K562 (cell line): Measurements from ENCODE around the gene NELL1. TPM values are rescaled to one million over a fixed set of nuclear protein-coding genes. Genes with fewer than 3 reads are reported as not detected.

Source experiments
- ATAC-seq: fragments of 200-7000 bp; cut with Tn5 transposase; 3 replicates; pipeline ENCODE4 v1.9.1; 2020; ENCODE audit warnings: moderate library complexity
- BruUV-seq: library from RNA; stranded (reverse); fragments of 400-500 nt; replicated peaks from 2 replicates; lab custom pipeline; 2021; lab: Mats Ljungman, UMichigan
- CTCF ChIA-PET: fragments of 300-600 bp; formaldehyde crosslinking; extraction: SDS; loops from one replicate; lab custom pipeline; 2021; ENCODE audit warnings: low intra/inter-chr PET ratio; lab: Yijun Ruan, JAX
- POLR2A ChIA-PET: fragments of 300-600, 350-650 bp; sonication (Branson Sonifier 250); formaldehyde crosslinking; extraction: SDS; loops from one replicate; lab custom pipeline; 2021; ENCODE audit warnings: antibody characterized with exemption, inconsistent platforms; lab: Yijun Ruan, JAX
- DNase-seq, 4 experiments: peaks; one replicate each; pipeline versions ENCODE4 v3.0.0 to v3.0.0-alpha.2; 2011 to 2018; ENCODE audit warnings: low spot score in 3 of 4, mixed read lengths in 3 of 4; ENCODE audit errors: extremely low read depth in 1 of 4
- FAIRE-seq: peaks from 2 replicates; lab custom pipeline; 2011; peaks lifted over from hg19 to GRCh38; lab: Jason Lieb, UNC
- H2AFZ ChIP-seq: 2 replicates; pipeline ENCODE4 v1.6.0; 2011; ENCODE audit warnings: low read depth, low read length, control low read depth, inconsistent platforms
- H3K27ac ChIP-seq: fragments of 200-600 bp; 3 replicates; pipeline ENCODE4 v1.8.0; 2011; ENCODE audit warnings: low read depth, mild to moderate bottlenecking, control low read depth, inconsistent platforms, low read length, moderate library complexity, mixed read lengths; ENCODE audit errors: extremely low read depth
- H3K27me3 ChIP-seq, 2 experiments: fragments of 300-600 bp in 1 of 2; 2 replicates in 1 of 2; 3 replicates in 1 of 2; pipeline versions ENCODE4 v1.6.0 to v1.8.0; 2011; ENCODE audit warnings: inconsistent platforms in 2 of 2, low read length in 2 of 2, mild to moderate bottlenecking in 1 of 2, mixed read lengths in 1 of 2, moderate library complexity in 1 of 2; ENCODE audit not compliant: control insufficient read depth in 2 of 2, insufficient read depth in 2 of 2
- H3K36me3 ChIP-seq: fragments of 300-600 bp; 3 replicates; pipeline ENCODE4 v1.8.0; 2011; ENCODE audit warnings: mild to moderate bottlenecking, low read length, inconsistent platforms; ENCODE audit not compliant: control insufficient read depth, insufficient read depth
- H3K4me1 ChIP-seq, 2 experiments: fragments of 200-600 bp in 1 of 2; replicated peaks in 1 of 2; 2 replicates in 1 of 2; 3 replicates in 1 of 2; pipeline versions ENCODE4 v1.5.1 to v1.8.0; 2011; ENCODE audit warnings: inconsistent platforms in 2 of 2, low read length in 2 of 2, mild to moderate bottlenecking in 1 of 2, mixed read lengths in 1 of 2, moderate library complexity in 1 of 2; ENCODE audit not compliant: control insufficient read depth in 2 of 2, insufficient read depth in 2 of 2
- H3K4me2 ChIP-seq: 2 replicates; pipeline ENCODE4 v1.6.1; 2011; ENCODE audit warnings: low read length, control low read depth, inconsistent platforms, mixed read lengths; ENCODE audit not compliant: insufficient read depth
- H3K4me3 ChIP-seq: fragments of 200-600 bp; sonication (generic), shearing (Covaris generic); 2 replicates; pipeline ENCODE4 v1.5.1; 2016; ENCODE audit warnings: control low read depth, inconsistent platforms
- H3K79me2 ChIP-seq: fragments of 200-600 bp; 3 replicates; pipeline ENCODE4 v1.8.0; 2011; ENCODE audit warnings: low read length, inconsistent platforms; ENCODE audit not compliant: control insufficient read depth, insufficient read depth
- H3K9ac ChIP-seq, 2 experiments: 2 replicates each; pipeline versions ENCODE4 v1.6.0 to v1.6.1; 2011; ENCODE audit warnings: low read depth in 2 of 2, low read length in 2 of 2, control low read depth in 1 of 2, inconsistent platforms in 1 of 2, mild to moderate bottlenecking in 1 of 2, mixed read lengths in 1 of 2; ENCODE audit not compliant: insufficient read depth in 1 of 2
- H3K9me1 ChIP-seq: one replicate; pipeline ENCODE4 v1.6.0; 2011; ENCODE audit warnings: inconsistent platforms, mild to moderate bottlenecking, low read length, moderate library complexity; ENCODE audit not compliant: control insufficient read depth, insufficient read depth
- H3K9me3 ChIP-seq: replicated peaks from 2 replicates; pipeline ENCODE4 v1.5.1; 2011; ENCODE audit warnings: low read depth, low read length, inconsistent platforms; ENCODE audit not compliant: control insufficient read depth, insufficient read depth
- H4K20me1 ChIP-seq: replicated peaks from 2 replicates; pipeline ENCODE4 v1.6.1; 2011; ENCODE audit warnings: low read length, inconsistent platforms, mixed read lengths; ENCODE audit not compliant: control insufficient read depth, insufficient read depth
- E2F4 ChIP-seq: sonication (generic); formaldehyde crosslinking; IDR thresholded peaks from 2 replicates; pipeline ENCODE4 v1.8.0; 2022; ENCODE audit warnings: mild to moderate bottlenecking, low read depth, missing genetic modification reagents
- ESRRB ChIP-seq: fragments of 250-450 bp; sonication (Bioruptor Pico); IDR thresholded peaks from 2 replicates; pipeline ENCODE4 v1.5.0; 2020; ENCODE audit warnings: mild to moderate bottlenecking, moderate library complexity, borderline replicate concordance
- ETV1 ChIP-seq: fragments of 450-650 bp; conservative IDR thresholded peaks from 2 replicates; pipeline ENCODE4 v1.6.1; 2016; ENCODE audit warnings: missing genetic modification characterization, control low read depth, low read depth, missing compliant biosample characterization
- PHF20 ChIP-seq: fragments of 450-650 bp; IDR thresholded peaks from 2 replicates; pipeline ENCODE4 v1.6.1; 2018; ENCODE audit not compliant: partially characterized antibody
- PTRF ChIP-seq: fragments of 450-650 bp; IDR thresholded peaks from 2 replicates; pipeline ENCODE4 v1.6.1; 2016; ENCODE audit warnings: mild to moderate bottlenecking, missing genetic modification characterization, missing compliant biosample characterization
- RAD51 ChIP-seq: fragments of 450-650 bp; IDR thresholded peaks from 2 replicates; pipeline ENCODE4 v1.7.1; 2016; ENCODE audit warnings: low read depth, mild to moderate bottlenecking, borderline replicate concordance
- SAFB2 ChIP-seq: fragments of 200-400 bp; formaldehyde crosslinking; IDR thresholded peaks from 2 replicates; pipeline ENCODE4 v1.6.1; 2018; ENCODE audit warnings: borderline replicate concordance, low read length, low read depth, moderate library complexity; ENCODE audit not compliant: severe bottlenecking
- SAP30 ChIP-seq: fragments of 200-600 bp; sonication (generic); IDR thresholded peaks from 2 replicates; pipeline ENCODE4 v1.6.1; 2012; ENCODE audit warnings: borderline replicate concordance, low read depth, mild to moderate bottlenecking, moderate library complexity, low read length, control low read depth, inconsistent platforms; ENCODE audit not compliant: insufficient read depth, poor library complexity, severe bottlenecking
- STAG1 ChIP-seq: sonication (generic); formaldehyde crosslinking; IDR thresholded peaks from 2 replicates; pipeline ENCODE4 v1.5.0; 2020; ENCODE audit warnings: missing genetic modification reagents, borderline replicate concordance
- YY1 ChIP-seq, 3 experiments: IDR thresholded peaks; 2 replicates each; pipeline ENCODE4 v1.6.1; 2011; ENCODE audit warnings: low read length in 2 of 3, mild to moderate bottlenecking in 2 of 3, moderate library complexity in 2 of 3, borderline replicate concordance in 1 of 3, control low read depth in 1 of 3, low read depth in 1 of 3; ENCODE audit not compliant: insufficient read depth in 3 of 3, insufficient replicate concordance in 2 of 3, control insufficient read depth in 1 of 3, insufficient read length in 1 of 3; ENCODE audit errors: extremely low read depth in 1 of 3
- ZNF551 ChIP-seq: fragments of 250-450 bp; sonication (Bioruptor Pico); IDR thresholded peaks from 2 replicates; pipeline ENCODE4 v1.5.0; 2021; ENCODE audit warnings: mild to moderate bottlenecking, moderate library complexity
- WGBS: fragments of 100-300 bp; shearing (Covaris generic); methylation state at CpG from one replicate; pipeline ENCODE4 v1.1.6; 2016; ENCODE audit warnings: low coverage, mixed read lengths; ENCODE audit not compliant: insufficient coverage; ENCODE audit errors: missing lambda C conversion rate; 5-methylcytosine and 5-hydroxymethylcytosine counted together
- in situ Hi-C: fragments of 300-500 bp; cut with MboI; formaldehyde crosslinking; loops from 4 replicates; pipeline ENCODE4 v1.15.0; 2018; ENCODE audit warnings: inconsistent platforms, mixed read lengths
- intact Hi-C: fragments of 100-400 bp; cut with micrococcal nuclease; formaldehyde crosslinking; loops from 2 replicates; pipeline ENCODE4 v1.14.2; 2022
- polyA plus RNA-seq, 8 experiments: library from polyadenylated mRNA; depleted of rRNA in 4 of 8; stranded (reverse) in 5 of 8; unstranded in 3 of 8; fragments of >200 nt; fragmentation: Nextera tagmentation in 2 of 8; fragmentation: Illumina TruSeq in 1 of 8; extraction: Ambion mirVana in 2 of 8; extraction: Trizol in 1 of 8; gene quantifications; 2 replicates each; pipeline versions ENCODE4 v1.2.1 to v1.2.3, GENCODE V29; 2011 to 2014; ENCODE audit warnings: inconsistent platforms in 1 of 8, missing spikeins in 1 of 8
- total RNA-seq, 7 experiments: library from RNA; depleted of rRNA in 6 of 7; stranded (reverse); fragments of >200 nt in 6 of 7; fragmentation: Illumina TruSeq in 2 of 7; extraction: Trizol in 2 of 7; gene quantifications; 2 replicates each; pipeline versions ENCODE4 v1.2.1 to v1.2.3, GENCODE V29; 2011 to 2021; ENCODE audit warnings: low replicate concordance in 1 of 7
- TF ChIP-seq, protein P1 (sequence below): fragments of 250-450 bp; sonication (Bioruptor Pico); IDR thresholded peaks from 2 replicates; pipeline ENCODE4 v1.4.0; 2020; ENCODE audit warnings: mild to moderate bottlenecking

The NELL1 gene
- total and polyA plus RNA-seq, 9 of the 15 experiments (the other 6 are each of a cell fraction or from before 2014, with no cell fraction given): not detected

DNA sequence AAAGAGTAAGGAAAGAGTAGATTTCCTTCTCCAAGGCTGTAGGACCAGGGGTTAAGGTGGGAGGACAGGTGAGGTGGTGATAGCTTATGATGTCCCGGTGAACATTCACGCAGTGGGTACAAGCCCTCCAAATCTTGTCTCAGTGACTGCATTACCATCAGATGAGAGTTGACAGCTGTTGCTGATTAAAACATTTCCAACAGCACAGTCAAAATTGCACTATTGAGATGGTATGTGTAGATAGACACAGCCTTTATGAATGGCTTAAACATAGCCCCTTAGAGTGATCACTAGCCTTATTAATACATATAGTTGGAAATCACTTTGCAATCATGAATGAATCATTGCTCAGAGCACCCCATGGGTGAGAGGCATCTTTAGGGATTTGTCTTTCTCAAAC is 7.3 kb downstream of the NELL1 start:
- WGBS: 0% methylated on average over 2 of the region's 2 CpGs
- ATAC-seq: no peak
- Histone ChIP-seq H3K9me3 (no peaks in the 10 kb centered on the region), H3K36me3 (no peaks in the 10 kb centered on the region), H3K4me2 (no peak overlapping the region), H3K9me1 (no peaks in the 10 kb centered on the region), H3K27me3 (no peaks in the 10 kb centered on the region), H4K20me1 (no peaks in the 10 kb centered on the region), H3K4me1 (no peaks in the 10 kb centered on the region), H3K27ac (no peak overlapping the region), H2AFZ (no peak overlapping the region), H3K4me3 (no peak overlapping the region), H3K9ac (no peak overlapping the region), H3K79me2 (no peaks in the 10 kb centered on the region)
- no peak for TF ChIP-seq SAFB2
- no peak for TF ChIP-seq YY1 (IDR thresholded peaks at IDR 0.05; ENCODE audit: borderline replicate concordance in 1 of 3, control insufficient read depth in 1 of 3, extremely low read depth in 1 of 3, insufficient read depth in 3 of 3, insufficient read length in 1 of 3, insufficient replicate concordance in 2 of 3, low read depth in 1 of 3, low read length in 2 of 3)
- TF ChIP-seq ESRRB (CRISPR knock-in tag): no peak
- no peak for TF ChIP-seq PHF20
- TF ChIP-seq RAD51: no peak
- no peak for TF ChIP-seq SAP30
- TF ChIP-seq ETV1 (tag): no peak
- TF ChIP-seq PTRF: no peak
- no peak for TF ChIP-seq STAG1 (CRISPR knock-in tag)
- TF ChIP-seq, protein P1, sequence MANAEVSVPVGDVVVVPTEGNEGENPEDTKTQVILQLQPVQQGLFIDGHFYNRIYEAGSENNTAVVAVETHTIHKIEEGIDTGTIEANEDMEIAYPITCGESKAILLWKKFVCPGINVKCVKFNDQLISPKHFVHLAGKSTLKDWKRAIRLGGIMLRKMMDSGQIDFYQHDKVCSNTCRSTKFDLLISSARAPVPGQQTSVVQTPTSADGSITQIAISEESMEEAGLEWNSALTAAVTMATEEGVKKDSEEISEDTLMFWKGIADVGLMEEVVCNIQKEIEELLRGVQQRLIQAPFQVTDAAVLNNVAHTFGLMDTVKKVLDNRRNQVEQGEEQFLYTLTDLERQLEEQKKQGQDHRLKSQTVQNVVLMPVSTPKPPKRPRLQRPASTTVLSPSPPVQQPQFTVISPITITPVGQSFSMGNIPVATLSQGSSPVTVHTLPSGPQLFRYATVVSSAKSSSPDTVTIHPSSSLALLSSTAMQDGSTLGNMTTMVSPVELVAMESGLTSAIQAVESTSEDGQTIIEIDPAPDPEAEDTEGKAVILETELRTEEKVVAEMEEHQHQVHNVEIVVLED (CRISPR knock-in tag): no peak
- no peak for TF ChIP-seq ZNF551 (CRISPR knock-in tag)
- no peak for TF ChIP-seq E2F4 (CRISPR knock-in tag)
- FAIRE-seq: no peak
- in situ Hi-C loops: no loop called here
- ChIA-PET POLR2A (interaction anchor here (0.6 kb wide), 1 partner anchor 1385 kb away, joined by 3 read pairs; no protein-coding TSS in a partner anchor), CTCF (no interaction called here)
- no TSS peak for BruUV-seq
- intact Hi-C loops: no loop called here
- no peak for DNase-seq
